Esophagus (tissue), 2 donors: ENCODE data around the gene SCGB1C1. TPM values are rescaled to one million over a fixed set of nuclear protein-coding genes. Genes with fewer than 3 reads are reported as not detected.
"Not testable (repeated sequence)": the region's sequence is repeated elsewhere in the genome, so short reads cannot be mapped to it uniquely, and the experiment has no call there.

Experiments
- H3K27ac ChIP-seq, 2 donors: one replicate each; pipeline ENCODE4 v1.5.1; 2013; ENCODE audit warnings: low read depth in 2 of 2, mild to moderate bottlenecking in 2 of 2, inconsistent platforms in 1 of 2, low read length in 1 of 2, moderate library complexity in 1 of 2
- H3K27me3 ChIP-seq, 2 donors: one replicate each; pipeline ENCODE4 v1.6.1; 2013; ENCODE audit warnings: low read length in 2 of 2, control low read depth in 1 of 2, mild to moderate bottlenecking in 1 of 2; ENCODE audit not compliant: insufficient read depth in 2 of 2, control insufficient read depth in 1 of 2
- H3K36me3 ChIP-seq, 2 donors: one replicate each; pipeline ENCODE4 v1.6.1; 2013; ENCODE audit warnings: low read length in 1 of 2; ENCODE audit not compliant: control insufficient read depth in 2 of 2, insufficient read depth in 2 of 2
- H3K4me1 ChIP-seq, 2 donors: one replicate each; pipeline ENCODE4 v1.6.1; 2013; ENCODE audit warnings: low read length in 1 of 2; ENCODE audit not compliant: control insufficient read depth in 2 of 2, insufficient read depth in 2 of 2
- H3K4me3 ChIP-seq, 2 donors: one replicate each; pipeline ENCODE4 v1.5.1; 2013; ENCODE audit warnings: low read length in 2 of 2, mild to moderate bottlenecking in 2 of 2, low read depth in 1 of 2, moderate library complexity in 1 of 2
- H3K9me3 ChIP-seq, 2 donors: one replicate each; pipeline ENCODE4 v1.6.1; 2013; ENCODE audit warnings: mild to moderate bottlenecking in 2 of 2, low read depth in 1 of 2, low read length in 1 of 2, moderate library complexity in 1 of 2; ENCODE audit not compliant: control insufficient read depth in 2 of 2, insufficient read depth in 1 of 2
- whole genome bisulfite sequencing, 2 donors: extraction: QIAGEN DNeasy Blood & Tissue Kit; methylation state at CpG; one replicate each; pipeline ENCODE4 v1.1.7; 2013; 5-methylcytosine and 5-hydroxymethylcytosine counted together
- polyA plus RNA-seq, 2 donors: library from polyadenylated mRNA; stranded (reverse); fragments of 200-250 nt; gene quantifications; one replicate each; pipeline ENCODE4 v1.2.3, GENCODE V29; 2013
- donor health status: healthy with polysubstance abuse.
- donor health status: Bipolar disorder and iron deficiency.

SCGB1C1 gene
- polyA plus RNA-seq = not detected

DNA sequence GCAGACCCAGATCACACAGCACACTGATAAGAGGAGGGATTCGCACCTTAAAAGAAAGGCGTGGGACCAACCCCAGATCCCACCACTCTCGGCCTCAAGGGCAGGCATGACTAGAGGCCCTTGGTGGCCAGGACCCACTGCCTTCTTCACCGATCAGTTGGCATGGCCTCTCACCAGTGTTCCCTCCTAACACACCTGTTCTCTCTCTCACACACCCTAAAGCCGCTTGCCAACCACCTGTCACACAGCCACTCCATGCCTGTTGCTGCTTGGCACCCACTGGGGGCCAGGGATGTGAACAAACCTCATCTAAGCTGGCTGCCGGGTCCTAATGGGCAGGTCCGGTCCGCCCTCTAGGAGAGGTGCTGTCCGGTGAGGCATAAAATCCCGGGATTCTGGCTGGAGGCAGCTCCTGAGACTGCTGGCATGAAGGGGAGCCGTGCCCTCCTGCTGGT lies at the start of gene SCGB1C1:
SCGB1C1 (plus strand) TSS at position 405 of the 455 bp plus-strand sequence; CDS start at position 427, 22 bp downstream.
- not testable (repeated sequence) for H3K27me3 ChIP-seq, H3K27ac ChIP-seq, H3K4me1 ChIP-seq, H3K9me3 ChIP-seq, H3K4me3 ChIP-seq, H3K36me3 ChIP-seq
- 74 to 80% methylated on average over 5 to 6 of the region's 11 CpGs for WGBS, 2 donors

DNA sequence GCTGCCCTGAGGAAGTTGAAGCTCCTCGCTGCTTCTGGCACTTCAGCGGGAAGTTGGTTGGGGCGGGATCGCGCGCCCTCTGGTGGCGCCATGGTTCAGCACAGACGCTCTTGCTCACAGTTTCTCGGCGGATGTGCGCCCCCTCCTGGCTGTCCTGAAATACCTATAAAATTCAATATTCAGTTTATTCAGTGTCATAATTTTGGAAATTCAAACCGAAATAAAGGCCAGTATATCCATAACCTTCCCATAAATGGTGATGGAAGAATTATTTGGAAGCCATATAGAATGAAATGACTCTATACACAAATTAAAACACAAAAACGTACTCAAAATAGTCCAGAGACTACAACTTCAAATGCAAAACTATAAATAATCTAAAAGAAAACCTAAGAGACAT lies 12.6 kb upstream of the SCGB1C1 start:
- not testable (repeated sequence) for H3K27ac ChIP-seq, H3K4me3 ChIP-seq, H3K9me3 ChIP-seq, H3K36me3 ChIP-seq, H3K4me1 ChIP-seq, H3K27me3 ChIP-seq
- 0% methylated on average over 1 of the region's 13 CpGs for WGBS, 2 donors

DNA sequence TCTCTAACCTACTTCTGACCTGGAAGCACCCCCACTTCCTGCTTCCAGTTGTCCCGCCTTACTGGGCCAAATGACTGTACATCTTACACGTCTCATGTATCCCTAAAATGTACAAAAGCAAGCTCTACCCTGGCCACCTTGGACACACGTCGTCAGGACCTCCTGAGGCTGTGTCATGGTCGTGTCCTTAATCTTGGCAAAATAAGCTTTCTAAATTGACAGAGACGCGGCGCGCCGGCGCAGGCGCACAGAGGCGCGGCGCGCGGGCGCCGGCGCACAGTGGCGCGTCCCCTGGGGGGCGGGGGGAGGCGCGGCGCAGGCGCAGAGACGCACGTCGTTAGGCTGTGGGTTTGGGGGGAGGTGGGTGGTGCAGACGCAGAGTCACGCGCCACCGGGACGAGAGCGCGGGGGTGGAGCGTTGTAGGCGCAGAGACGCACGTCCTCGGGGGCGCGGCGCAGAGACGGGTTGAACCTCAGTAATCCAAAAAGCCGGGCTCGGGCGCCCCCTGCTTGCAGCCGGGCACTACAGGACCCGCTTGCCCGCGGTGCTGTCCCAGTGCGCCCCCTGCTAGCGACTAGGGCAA lies 3.6 kb upstream of the SCGB1C1 start:
- not testable (repeated sequence) for H3K27ac ChIP-seq, H3K27me3 ChIP-seq, H3K4me1 ChIP-seq, H3K9me3 ChIP-seq, H3K36me3 ChIP-seq, H3K4me3 ChIP-seq
- WGBS, 2 donors = 86 to 89% methylated on average over 37 to 40 of the region's 55 CpGs

DNA sequence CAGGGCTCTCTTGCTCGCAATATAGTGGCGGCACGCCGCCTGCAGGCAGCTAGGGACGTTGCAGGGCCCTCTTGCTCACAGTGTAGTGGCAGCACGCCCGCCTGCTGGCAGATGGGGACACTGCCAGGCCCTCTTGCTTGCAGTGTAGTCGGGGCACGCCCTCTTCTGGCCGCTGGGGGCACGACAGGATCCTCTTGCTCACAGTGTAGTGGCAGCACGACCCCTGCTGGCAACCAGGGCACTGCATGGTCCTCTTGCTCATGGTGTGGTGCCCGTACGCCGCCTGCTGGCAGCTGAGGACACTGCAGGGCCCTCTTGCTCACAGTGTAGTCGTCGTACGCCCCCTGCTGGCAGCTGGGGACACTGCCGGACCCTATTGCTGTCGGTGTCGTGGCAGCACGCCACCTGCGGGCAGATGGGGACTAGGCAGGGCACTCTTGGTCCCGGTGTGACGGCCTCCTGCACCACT lies 3.0 kb upstream of the SCGB1C1 start:
- H3K9me3 ChIP-seq, H3K4me1 ChIP-seq, H3K36me3 ChIP-seq, H3K4me3 ChIP-seq, H3K27me3 ChIP-seq, H3K27ac ChIP-seq: not testable (repeated sequence)
- WGBS, 2 donors = 54 to 61% methylated on average over 10 of the region's 25 CpGs

DNA sequence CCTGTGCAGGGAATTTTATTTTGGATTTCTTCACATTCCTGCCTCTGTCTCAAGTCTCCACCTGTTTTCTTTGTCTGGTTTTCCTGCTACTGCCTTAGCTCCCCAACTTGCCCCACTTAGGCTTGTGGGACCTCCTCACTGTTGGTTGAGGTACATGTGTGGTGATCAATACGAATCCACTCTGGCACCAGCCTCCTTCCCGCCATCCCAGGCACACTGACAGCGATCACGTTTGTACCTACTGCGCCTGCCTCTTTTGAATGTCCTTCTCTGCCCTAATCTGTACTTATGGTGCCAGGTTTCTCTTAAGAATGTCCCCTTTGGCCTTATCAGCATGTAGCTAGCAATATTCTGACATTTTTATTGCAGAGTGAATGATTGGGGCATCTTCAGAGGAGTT lies 2.3 kb upstream of the SCGB1C1 start:
- not testable (repeated sequence) for H3K4me1 ChIP-seq, H3K4me3 ChIP-seq, H3K36me3 ChIP-seq, H3K27ac ChIP-seq, H3K27me3 ChIP-seq, H3K9me3 ChIP-seq
- 72 to 78% methylated on average over 5 of the region's 5 CpGs for WGBS, 2 donors

DNA sequence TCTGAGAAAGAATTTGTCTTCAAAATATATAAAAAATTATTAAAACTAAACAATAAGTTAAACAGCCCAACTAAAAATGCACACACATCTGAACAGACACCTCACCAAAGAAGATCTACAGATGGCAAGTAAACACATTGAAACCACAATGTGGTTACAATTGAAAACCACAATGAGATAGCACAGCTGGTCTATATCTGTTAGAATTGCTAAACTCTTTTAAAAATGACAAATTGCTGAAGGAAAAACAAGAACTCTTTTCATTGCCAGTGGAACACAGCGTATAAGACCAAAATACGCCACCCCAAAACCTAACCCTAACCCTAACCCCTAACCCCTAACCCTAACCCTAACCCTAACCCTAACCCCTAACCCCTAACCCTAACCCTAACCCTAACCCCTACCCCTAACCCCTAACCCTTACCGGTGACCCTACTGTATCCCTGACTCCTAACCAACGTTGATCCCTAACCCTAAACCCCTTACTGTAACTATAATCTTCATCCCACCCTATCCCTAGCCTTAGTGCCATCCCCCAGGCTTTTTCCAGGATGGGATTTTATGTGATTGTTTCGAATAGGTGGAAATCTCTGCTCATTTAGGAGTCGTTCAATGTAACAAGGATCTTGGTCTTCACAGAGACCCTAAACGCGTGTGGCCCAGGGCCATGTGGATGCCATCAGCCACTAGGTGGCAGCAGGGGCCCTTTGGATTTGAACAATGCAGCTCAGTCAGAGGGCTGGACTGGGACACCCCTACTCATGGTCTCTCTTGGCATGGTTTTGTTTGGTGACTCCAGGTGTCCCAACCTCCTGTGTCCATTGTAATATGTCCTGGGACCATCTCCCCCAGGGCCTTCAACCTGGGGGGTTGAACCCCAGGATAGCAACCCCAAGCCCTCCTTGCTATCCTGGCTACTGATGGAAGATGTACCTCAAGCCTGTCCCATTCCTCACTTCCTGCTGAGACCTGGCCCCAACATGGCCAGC lies 1.1 kb upstream of the SCGB1C1 start:
- 32 to 45% methylated on average over 4 to 7 of the region's 8 CpGs for WGBS, 2 donors
- not testable (repeated sequence) for H3K9me3 ChIP-seq, H3K36me3 ChIP-seq, H3K4me1 ChIP-seq, H3K27me3 ChIP-seq, H3K27ac ChIP-seq, H3K4me3 ChIP-seq

DNA sequence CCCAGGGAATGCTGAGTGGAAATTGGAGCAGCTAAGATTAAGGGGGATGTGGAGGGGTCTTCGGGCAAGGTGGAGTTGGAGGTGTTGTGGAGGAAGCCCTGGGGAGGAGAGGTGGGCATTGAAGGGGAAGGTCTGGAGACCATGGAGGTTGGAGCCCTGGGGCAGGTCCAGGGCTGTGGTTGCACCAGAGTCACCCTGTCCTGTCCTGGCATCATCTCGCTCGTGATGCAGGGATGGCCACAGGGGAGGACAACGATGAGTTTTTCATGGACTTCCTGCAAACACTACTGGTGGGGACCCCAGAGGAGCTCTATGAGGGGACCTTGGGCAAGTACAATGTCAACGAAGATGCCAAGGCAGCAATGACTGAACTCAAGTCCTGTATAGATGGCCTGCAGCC lies 603 bp downstream of the SCGB1C1 start:
- not testable (repeated sequence) for H3K36me3 ChIP-seq, H3K9me3 ChIP-seq, H3K4me3 ChIP-seq, H3K27me3 ChIP-seq, H3K27ac ChIP-seq, H3K4me1 ChIP-seq
- WGBS, 2 donors = 66 to 77% methylated on average over 4 to 5 of the region's 5 CpGs

DNA sequence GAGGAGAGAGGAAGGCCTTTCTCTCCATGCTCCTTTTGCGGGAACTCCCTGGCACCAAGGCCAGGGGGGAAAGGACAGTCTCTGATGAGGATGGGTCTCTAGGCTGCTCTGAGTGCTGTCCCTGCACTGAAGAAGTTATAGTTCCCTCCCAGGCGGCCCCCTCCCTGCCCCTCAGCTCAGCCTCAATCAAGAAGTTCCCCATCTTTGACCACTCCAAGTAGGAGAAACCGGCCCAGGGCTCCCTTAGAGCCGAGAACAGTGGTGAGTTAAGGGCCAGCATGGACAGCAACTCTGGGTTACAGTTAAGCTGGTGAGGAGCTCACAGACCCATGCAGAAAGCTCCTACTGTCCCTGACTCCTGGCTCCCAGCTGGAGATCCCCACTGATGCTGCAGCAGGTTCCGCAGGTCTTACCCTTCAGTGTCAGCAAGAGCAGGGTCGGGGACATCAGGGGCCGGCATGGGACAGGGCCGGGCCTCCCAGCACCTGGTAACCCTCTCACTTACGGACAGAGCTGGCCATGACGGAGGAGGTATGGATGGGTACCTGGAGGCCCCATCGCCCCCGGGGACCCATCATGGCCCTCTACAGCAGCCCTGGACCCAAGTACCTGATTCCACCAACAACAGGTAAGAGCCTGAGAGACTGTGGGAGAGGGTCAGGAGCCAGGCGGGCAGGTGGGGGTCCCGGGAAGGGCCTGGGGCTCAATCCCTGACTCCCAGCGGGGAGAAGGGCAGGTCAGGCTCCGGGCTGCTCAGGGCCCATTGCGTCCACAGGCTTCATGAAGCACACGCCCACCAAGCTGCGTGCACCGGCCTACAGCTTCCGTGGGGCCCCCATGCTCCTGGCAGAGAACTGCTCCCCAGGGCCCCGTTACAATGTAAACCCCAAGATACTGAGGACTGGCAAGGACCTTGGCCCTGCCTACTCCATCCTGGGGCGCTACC lies 4.2 kb downstream of the SCGB1C1 start:
- 81 to 84% methylated on average over 23 of the region's 23 CpGs for WGBS, 2 donors
- no peaks in the 10 kb centered on the region for H3K4me1 ChIP-seq
- H3K27me3 ChIP-seq = no peaks in the 10 kb centered on the region
- H3K27ac ChIP-seq = no peak overlapping the region
- H3K36me3 ChIP-seq = peaks cover 0 to 3% of the 10 kb centered on the region in 2 donors
- H3K9me3 ChIP-seq = no peaks in the 10 kb centered on the region
- H3K4me3 ChIP-seq = no peak overlapping the region

DNA sequence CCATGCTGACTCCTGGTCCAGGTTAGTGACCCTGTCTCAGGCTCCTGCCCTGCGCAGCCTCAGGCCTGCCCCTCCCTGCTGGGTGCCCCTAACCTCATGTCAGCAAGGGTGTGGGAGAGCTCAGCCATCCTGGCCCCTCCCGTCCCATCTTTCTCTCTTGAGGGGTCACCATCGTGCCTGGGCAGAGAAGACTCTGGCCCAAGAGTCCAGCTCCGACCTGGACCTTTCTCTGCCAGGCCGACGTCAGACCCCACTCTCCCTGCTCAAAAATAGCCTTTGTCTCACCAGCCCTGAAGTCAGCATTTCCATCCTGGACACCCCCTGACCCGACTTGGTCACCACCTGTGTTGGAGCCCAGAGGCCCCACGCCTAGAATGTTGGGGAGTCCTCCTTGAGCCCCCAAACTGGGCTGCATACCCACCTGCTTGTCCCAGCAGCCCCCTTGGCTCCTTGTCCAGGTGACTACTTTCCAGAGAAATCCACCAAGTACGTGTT lies 4.9 kb downstream of the SCGB1C1 start:
- no peaks in the 10 kb centered on the region for H3K9me3 ChIP-seq
- H3K4me3 ChIP-seq = no peak overlapping the region
- 83 to 85% methylated on average over 9 of the region's 9 CpGs for WGBS, 2 donors
- no peak overlapping the region for H3K27ac ChIP-seq
- no peaks in the 10 kb centered on the region for H3K27me3 ChIP-seq
- no peaks in the 10 kb centered on the region for H3K4me1 ChIP-seq
- H3K36me3 ChIP-seq = peaks cover 0 to 3% of the 10 kb centered on the region in 2 donors
